ENCODE results near the gene CEBPB. TPM values are rescaled to one million over a fixed set of nuclear protein-coding genes. Genes with fewer than 3 reads are reported as not detected.

Gene CEBPB
- total RNA-seq, 1 experiment from 2014 or later: 137 TPM

DNA sequence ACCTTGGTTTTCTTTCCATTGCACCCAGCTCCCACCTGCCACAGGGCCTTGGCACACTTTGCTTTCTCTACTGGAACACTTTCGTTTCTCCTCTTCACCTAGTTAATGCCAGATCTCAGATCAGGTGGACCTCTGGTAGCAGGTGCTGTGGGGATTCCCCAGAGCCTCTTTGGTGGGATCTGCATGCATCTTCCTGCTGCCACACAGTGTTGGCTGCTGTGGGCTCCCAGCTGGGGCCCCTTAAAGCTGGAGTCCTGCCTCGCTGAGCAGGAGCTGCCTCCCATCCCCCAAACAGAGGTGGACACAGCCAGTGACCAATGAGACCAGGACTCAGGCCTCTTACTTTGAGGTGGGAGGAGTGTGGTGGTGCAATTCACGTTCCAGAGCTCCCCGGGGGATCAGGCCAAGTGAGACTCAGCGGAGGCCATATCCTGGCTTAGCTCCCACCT is 28.4 kb downstream of the CEBPB start:
- H3K9me3 Mint-ChIP-seq (ENCODE audit: low read depth, unreplicated experiment): no peaks in the 10 kb centered on the region
- peaks cover 61% of the 10 kb centered on the region for H3K4me1 Mint-ChIP-seq (ENCODE audit: low read depth, unreplicated experiment)
- TF ChIP-seq, protein P1, sequence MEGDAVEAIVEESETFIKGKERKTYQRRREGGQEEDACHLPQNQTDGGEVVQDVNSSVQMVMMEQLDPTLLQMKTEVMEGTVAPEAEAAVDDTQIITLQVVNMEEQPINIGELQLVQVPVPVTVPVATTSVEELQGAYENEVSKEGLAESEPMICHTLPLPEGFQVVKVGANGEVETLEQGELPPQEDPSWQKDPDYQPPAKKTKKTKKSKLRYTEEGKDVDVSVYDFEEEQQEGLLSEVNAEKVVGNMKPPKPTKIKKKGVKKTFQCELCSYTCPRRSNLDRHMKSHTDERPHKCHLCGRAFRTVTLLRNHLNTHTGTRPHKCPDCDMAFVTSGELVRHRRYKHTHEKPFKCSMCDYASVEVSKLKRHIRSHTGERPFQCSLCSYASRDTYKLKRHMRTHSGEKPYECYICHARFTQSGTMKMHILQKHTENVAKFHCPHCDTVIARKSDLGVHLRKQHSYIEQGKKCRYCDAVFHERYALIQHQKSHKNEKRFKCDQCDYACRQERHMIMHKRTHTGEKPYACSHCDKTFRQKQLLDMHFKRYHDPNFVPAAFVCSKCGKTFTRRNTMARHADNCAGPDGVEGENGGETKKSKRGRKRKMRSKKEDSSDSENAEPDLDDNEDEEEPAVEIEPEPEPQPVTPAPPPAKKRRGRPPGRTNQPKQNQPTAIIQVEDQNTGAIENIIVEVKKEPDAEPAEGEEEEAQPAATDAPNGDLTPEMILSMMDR (IDR thresholded peaks at IDR 0.05; ENCODE audit: unreplicated experiment): no peak
- H3K27ac Mint-ChIP-seq (ENCODE audit: unreplicated experiment): no peak overlapping the region
- peaks cover 8% of the 10 kb centered on the region for H3K36me3 Mint-ChIP-seq (ENCODE audit: insufficient read depth, unreplicated experiment)
- no peaks in the 10 kb centered on the region for H3K27me3 Mint-ChIP-seq (ENCODE audit: unreplicated experiment)
- BruUV-seq (replicated peaks): no TSS peak
- no peak for DNase-seq
- intact Hi-C loops (cut with micrococcal nuclease; ENCODE audit: unreplicated experiment): no loop called here
- no peak overlapping the region for H3K4me3 Mint-ChIP-seq (ENCODE audit: low read depth, unreplicated experiment)
- CTCF ChIA-PET: interaction anchor here (1.1 kb wide), 1 partner anchor 10 kb away, joined by 3 read pairs; no protein-coding TSS in a partner anchor

DNA sequence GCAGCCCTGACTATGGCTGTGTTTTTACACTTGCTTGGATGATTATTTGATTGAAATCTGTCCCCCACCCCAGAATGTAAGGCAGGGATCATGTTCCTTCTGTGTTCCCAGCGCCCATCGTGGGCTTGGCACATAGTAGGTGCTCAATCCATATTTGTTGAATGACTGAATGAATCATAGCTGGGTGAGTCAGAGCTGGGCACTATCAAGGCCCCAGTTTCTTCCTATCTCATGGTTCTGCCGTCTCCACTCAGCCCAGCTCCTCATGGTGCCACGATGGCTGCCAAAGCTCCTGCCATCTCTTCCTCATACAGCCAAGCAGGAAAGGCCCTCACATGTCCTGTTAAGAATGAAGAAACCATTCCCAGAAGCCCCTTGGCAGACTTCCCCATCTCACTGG is 29.0 kb downstream of the CEBPB start:
- H3K4me3 Mint-ChIP-seq (ENCODE audit: low read depth, unreplicated experiment): no peak overlapping the region
- intact Hi-C loops (cut with micrococcal nuclease; ENCODE audit: unreplicated experiment): no loop called here
- DNase-seq: no peak
- TF ChIP-seq, protein P1 (IDR thresholded peaks at IDR 0.05; ENCODE audit: unreplicated experiment): no peak
- H3K9me3 Mint-ChIP-seq (ENCODE audit: low read depth, unreplicated experiment): no peaks in the 10 kb centered on the region
- no peak overlapping the region for H3K27ac Mint-ChIP-seq (ENCODE audit: unreplicated experiment)
- peaks cover 8% of the 10 kb centered on the region for H3K36me3 Mint-ChIP-seq (ENCODE audit: insufficient read depth, unreplicated experiment)
- no peaks in the 10 kb centered on the region for H3K27me3 Mint-ChIP-seq (ENCODE audit: unreplicated experiment)
- CTCF ChIA-PET: interaction anchor here (1.1 kb wide), 1 partner anchor 9 kb away, joined by 3 read pairs; no protein-coding TSS in a partner anchor
- BruUV-seq (replicated peaks): no TSS peak
- peaks cover 59% of the 10 kb centered on the region for H3K4me1 Mint-ChIP-seq (ENCODE audit: low read depth, unreplicated experiment)

DNA sequence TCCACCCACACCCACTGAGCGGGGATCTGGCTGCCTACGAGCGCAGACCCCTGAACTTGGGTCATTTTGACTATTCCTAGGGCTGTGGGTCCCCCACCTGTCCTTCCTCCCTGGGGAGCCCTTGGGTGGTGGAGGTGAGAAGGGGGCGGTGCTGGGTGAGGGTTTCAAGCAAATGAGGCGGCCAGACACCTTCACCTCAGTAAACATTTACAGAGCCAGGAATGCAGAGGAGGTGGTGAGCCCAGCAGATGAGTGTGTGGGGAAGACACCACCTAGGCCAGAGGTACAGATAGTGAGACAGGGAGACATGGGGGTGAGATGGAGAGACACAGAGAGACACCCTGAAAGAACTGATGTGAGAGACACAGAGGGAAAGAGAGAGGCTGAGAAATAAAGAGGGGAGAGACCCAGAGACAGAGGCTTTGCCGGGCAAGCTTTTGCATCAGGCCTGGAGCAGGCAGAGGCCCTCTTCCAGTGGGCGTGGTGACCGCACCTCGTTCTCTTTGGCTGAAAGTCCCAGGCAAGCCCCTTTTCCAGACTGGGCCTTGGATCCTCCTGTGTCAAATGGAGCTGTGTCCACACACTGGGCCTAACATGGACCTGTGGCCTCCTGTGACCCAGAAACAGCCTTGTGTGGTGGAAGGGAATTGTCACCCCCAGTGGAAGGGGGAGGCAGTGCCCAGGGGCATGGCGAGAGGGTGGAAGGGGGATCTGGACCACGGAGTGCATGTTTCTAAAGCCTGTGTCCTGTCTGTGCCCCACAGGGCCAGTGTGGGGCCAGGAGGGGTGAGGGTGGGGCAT is 29.7 kb downstream of the CEBPB start:
- Mint-ChIP-seq H3K36me3 (ENCODE audit: insufficient read depth, unreplicated experiment) (peaks cover 8% of the 10 kb centered on the region), H3K27me3 (ENCODE audit: unreplicated experiment) (no peaks in the 10 kb centered on the region), H3K4me3 (ENCODE audit: low read depth, unreplicated experiment) (no peak overlapping the region), H3K27ac (ENCODE audit: unreplicated experiment) (no peak overlapping the region), H3K4me1 (ENCODE audit: low read depth, unreplicated experiment) (peaks cover 59% of the 10 kb centered on the region), H3K9me3 (ENCODE audit: low read depth, unreplicated experiment) (no peaks in the 10 kb centered on the region)
- DNase-seq: no peak
- intact Hi-C loops (cut with micrococcal nuclease; ENCODE audit: unreplicated experiment): no loop called here
- TF ChIP-seq, protein P1 (IDR thresholded peaks at IDR 0.05; ENCODE audit: unreplicated experiment): no peak
- BruUV-seq (replicated peaks): no TSS peak
- CTCF ChIA-PET: interaction anchor here (1.5 kb wide), 1 partner anchor 17 kb away, joined by 5 read pairs; no protein-coding TSS in a partner anchor

DNA sequence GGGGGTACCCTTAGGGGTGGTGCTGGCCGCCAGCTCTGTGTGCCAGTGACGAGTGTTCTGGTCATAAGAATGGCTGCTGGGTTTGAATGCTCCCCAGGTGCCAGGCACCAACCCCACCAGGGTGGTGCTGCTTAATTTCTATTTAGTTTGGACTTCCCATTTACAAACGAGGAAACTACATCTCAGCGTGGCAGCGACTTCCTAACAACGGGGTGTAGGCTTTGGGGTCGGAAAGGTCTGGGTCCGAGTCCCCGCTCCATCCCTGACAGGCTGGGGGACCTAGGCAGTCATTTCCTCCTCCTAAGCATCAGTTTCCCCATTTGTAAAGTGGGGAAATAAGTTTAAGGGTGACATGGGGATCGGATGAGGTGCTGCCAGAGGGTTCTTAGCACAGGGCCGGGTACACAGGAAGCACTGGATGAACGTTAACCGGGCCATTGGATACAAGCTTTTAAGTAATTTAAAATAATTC is 30.3 kb downstream of the CEBPB start:
- intact Hi-C loops (cut with micrococcal nuclease; ENCODE audit: unreplicated experiment): loop anchor here (1.0 kb wide), 1 partner anchor 24 kb away; no protein-coding TSS in a partner anchor
- CTCF ChIA-PET: interaction anchor here (1.5 kb wide), 1 partner anchor 16 kb away, joined by 5 read pairs; no protein-coding TSS in a partner anchor
- Mint-ChIP-seq H3K4me3 (ENCODE audit: low read depth, unreplicated experiment) (no peak overlapping the region), H3K27me3 (ENCODE audit: unreplicated experiment) (no peaks in the 10 kb centered on the region), H3K36me3 (ENCODE audit: insufficient read depth, unreplicated experiment) (peaks cover 8% of the 10 kb centered on the region), H3K27ac (ENCODE audit: unreplicated experiment) (no peak overlapping the region), H3K4me1 (ENCODE audit: low read depth, unreplicated experiment) (peaks cover 53% of the 10 kb centered on the region), H3K9me3 (ENCODE audit: low read depth, unreplicated experiment) (no peaks in the 10 kb centered on the region)
- DNase-seq: no peak
- TF ChIP-seq, protein P1 (IDR thresholded peaks at IDR 0.05; ENCODE audit: unreplicated experiment): no peak
- BruUV-seq (replicated peaks): no TSS peak

Data from Calu3 (cell line).